Liver (tissue), 9 donors: ENCODE measurements around the gene EIF4G2. TPM values are rescaled to one million over a fixed set of nuclear protein-coding genes. Genes with fewer than 3 reads are reported as not detected.
"Not testable (repeated sequence)": the region's sequence is repeated elsewhere in the genome, so short reads cannot be mapped to it uniquely, and the experiment has no call there.

Experiments used
- DNase-seq: peaks from one replicate; pipeline ENCODE4 v3.0.0-alpha.2; 2017; ENCODE audit warnings: low spot score
- H3K27ac ChIP-seq, 2 donors: one replicate each; pipeline ENCODE4 v1.7.0; 2013; ENCODE audit warnings: inconsistent platforms in 2 of 2, low read length in 2 of 2, control low read depth in 1 of 2, low read depth in 1 of 2, mild to moderate bottlenecking in 1 of 2
- H3K27me3 ChIP-seq, 4 donors: one replicate each; pipeline versions ENCODE4 v1.6.1 to v1.7.0; 2013; ENCODE audit warnings: low read length in 3 of 4, inconsistent platforms in 1 of 4, mild to moderate bottlenecking in 1 of 4, moderate library complexity in 1 of 4; ENCODE audit not compliant: control insufficient read depth in 4 of 4, insufficient read depth in 4 of 4
- H3K36me3 ChIP-seq, 4 donors: one replicate each; pipeline versions ENCODE4 v1.6.1 to v1.7.0; 2013; ENCODE audit warnings: low read length in 3 of 4, mild to moderate bottlenecking in 3 of 4, low read depth in 1 of 4, moderate library complexity in 1 of 4; ENCODE audit not compliant: control insufficient read depth in 4 of 4, insufficient read depth in 3 of 4
- H3K4me1 ChIP-seq, 4 donors: one replicate each; pipeline versions ENCODE4 v1.6.1 to v1.7.0; 2013; ENCODE audit warnings: low read length in 3 of 4, mild to moderate bottlenecking in 3 of 4, moderate library complexity in 1 of 4; ENCODE audit not compliant: control insufficient read depth in 4 of 4, insufficient read depth in 4 of 4
- H3K4me3 ChIP-seq, 3 donors: one replicate each; pipeline versions ENCODE4 v1.6.1 to v1.7.0; 2013; ENCODE audit warnings: low read length in 3 of 3, control low read depth in 1 of 3, low read depth in 1 of 3, mild to moderate bottlenecking in 1 of 3
- H3K9ac ChIP-seq, 2 donors: one replicate each; pipeline ENCODE4 v1.7.0; 2013; ENCODE audit warnings: low read length in 2 of 2, mild to moderate bottlenecking in 2 of 2, moderate library complexity in 2 of 2, control low read depth in 1 of 2, low read depth in 1 of 2
- H3K9me3 ChIP-seq, 4 donors: one replicate each; pipeline versions ENCODE4 v1.6.1 to v1.7.0; 2013; ENCODE audit warnings: low read length in 3 of 4; ENCODE audit not compliant: control insufficient read depth in 4 of 4
- EGR1 ChIP-seq, 2 donors: IDR thresholded peaks; 2 replicates each; pipeline ENCODE4 v1.6.1; 2016 to 2018; ENCODE audit warnings: antibody characterized with exemption in 2 of 2, low read depth in 2 of 2
- FOXA1 ChIP-seq: IDR thresholded peaks from 2 replicates; pipeline ENCODE4 v1.6.1; 2016; ENCODE audit warnings: antibody characterized with exemption
- FOXA2 ChIP-seq: IDR thresholded peaks from 2 replicates; pipeline ENCODE4 v1.6.1; 2016; ENCODE audit warnings: antibody characterized with exemption
- GABPA ChIP-seq, 2 donors: IDR thresholded peaks in 1 of 2; conservative IDR thresholded peaks in 1 of 2; 2 replicates each; pipeline ENCODE4 v1.6.1; 2016; ENCODE audit warnings: antibody characterized with exemption in 2 of 2, mild to moderate bottlenecking in 1 of 2, moderate library complexity in 1 of 2
- HNF4A ChIP-seq, 2 donors: conservative IDR thresholded peaks; 2 replicates each; pipeline ENCODE4 v1.6.1; 2016; ENCODE audit warnings: antibody characterized with exemption in 2 of 2, mild to moderate bottlenecking in 2 of 2
- HNF4G ChIP-seq: IDR thresholded peaks from 2 replicates; pipeline ENCODE4 v1.6.1; 2016; ENCODE audit warnings: antibody characterized with exemption
- JUND ChIP-seq, 2 donors: IDR thresholded peaks; 2 replicates each; pipeline ENCODE4 v1.6.1; 2016; ENCODE audit warnings: antibody characterized with exemption in 2 of 2
- NR2F2 ChIP-seq: IDR thresholded peaks from 2 replicates; pipeline ENCODE4 v1.6.1; 2016; ENCODE audit warnings: antibody characterized with exemption
- RAD21 ChIP-seq, 2 donors: IDR thresholded peaks; 2 replicates each; pipeline ENCODE4 v1.6.1; 2016; ENCODE audit warnings: antibody characterized with exemption in 2 of 2, mild to moderate bottlenecking in 2 of 2
- RXRA ChIP-seq, 2 donors: IDR thresholded peaks; 2 replicates each; pipeline ENCODE4 v1.6.1; 2017 to 2018; ENCODE audit warnings: antibody characterized with exemption in 2 of 2, mild to moderate bottlenecking in 1 of 2
- TAF1 ChIP-seq: conservative IDR thresholded peaks from 2 replicates; pipeline ENCODE4 v1.6.1; 2016; ENCODE audit warnings: antibody characterized with exemption, mild to moderate bottlenecking
- YY1 ChIP-seq: IDR thresholded peaks from 2 replicates; pipeline ENCODE4 v1.6.1; 2016; ENCODE audit warnings: antibody characterized with exemption, mild to moderate bottlenecking
- WGBS: extraction: QIAGEN DNeasy Blood & Tissue Kit; methylation state at CpG from one replicate; pipeline ENCODE4 v1.1.7; 2013; 5-methylcytosine and 5-hydroxymethylcytosine counted together
- polyA plus RNA-seq, 2 donors: library from polyadenylated mRNA; stranded (reverse) in 1 of 2; unstranded in 1 of 2; fragments of 200-250 nt in 1 of 2; fragments of >200 nt in 1 of 2; fragmentation: Nextera tagmentation in 1 of 2; extraction: Ambion mirVana in 1 of 2; gene quantifications; one replicate each; pipeline versions ENCODE4 v1.2.1 to v1.2.3, GENCODE V29; 2013 to 2015
- total RNA-seq, 2 donors: library from RNA; depleted of rRNA; stranded (reverse); fragments of >200 nt; gene quantifications; one replicate each; pipeline ENCODE4 v1.2.3, GENCODE V29; 2014
- TF ChIP-seq, protein P1 (sequence below): IDR thresholded peaks from 2 replicates; pipeline ENCODE4 v1.6.1; 2016; ENCODE audit warnings: antibody characterized with exemption
- TF ChIP-seq, protein P2 (sequence below): IDR thresholded peaks from 2 replicates; pipeline ENCODE4 v1.6.1; 2016; ENCODE audit warnings: antibody characterized with exemption
- TF ChIP-seq, protein P3 (sequence below): IDR thresholded peaks from 2 replicates; pipeline ENCODE4 v1.6.1; 2016; ENCODE audit warnings: antibody characterized with exemption, mild to moderate bottlenecking
- TF ChIP-seq, protein P4 (sequence below): fragments of 150-350 bp; IDR thresholded peaks from 2 replicates; pipeline ENCODE4 v1.5.1; 2017; ENCODE audit warnings: improper control_type of control experiment, low read depth, low read length; ENCODE audit not compliant: missing input control
- donor health status: healthy.
- donor health status: healthy.
- donor health status: healthy.
- donor health status: healthy.
- donor health status: healthy.

The EIF4G2 gene
- total and polyA plus RNA-seq, 4 donors, result 126 to 268 (median 209) TPM

DNA sequence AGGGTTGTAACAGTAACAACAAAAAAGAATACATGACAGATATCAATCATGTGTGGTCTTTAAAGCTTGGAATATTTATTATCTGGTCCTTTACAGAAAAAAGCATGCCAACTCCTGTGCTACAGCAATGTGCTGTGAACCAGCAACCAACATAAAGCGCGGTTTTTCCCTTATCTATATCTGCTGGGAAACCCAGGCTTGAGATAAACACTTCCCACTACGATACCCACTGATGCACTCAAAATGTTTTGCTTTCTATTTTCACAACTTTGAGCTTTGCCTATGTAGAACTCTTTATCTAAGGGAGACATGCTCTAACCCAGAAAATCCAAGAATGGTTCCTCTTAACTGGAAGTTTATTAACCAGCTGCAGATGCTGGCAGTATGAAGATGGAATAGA, 30.2 kb upstream of the EIF4G2 start (continued):
- no peak for TF ChIP-seq NR2F2
- TF ChIP-seq, protein P1, sequence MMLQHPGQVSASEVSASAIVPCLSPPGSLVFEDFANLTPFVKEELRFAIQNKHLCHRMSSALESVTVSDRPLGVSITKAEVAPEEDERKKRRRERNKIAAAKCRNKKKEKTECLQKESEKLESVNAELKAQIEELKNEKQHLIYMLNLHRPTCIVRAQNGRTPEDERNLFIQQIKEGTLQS, result no peak
- no peak for TF ChIP-seq FOXA1
- no peak for TF ChIP-seq TAF1
- TF ChIP-seq HNF4G, result no peak
- no peak for TF ChIP-seq RAD21 (IDR thresholded peaks at IDR 0.05)
- no peak for TF ChIP-seq RXRA (IDR thresholded peaks at IDR 0.05)

DNA sequence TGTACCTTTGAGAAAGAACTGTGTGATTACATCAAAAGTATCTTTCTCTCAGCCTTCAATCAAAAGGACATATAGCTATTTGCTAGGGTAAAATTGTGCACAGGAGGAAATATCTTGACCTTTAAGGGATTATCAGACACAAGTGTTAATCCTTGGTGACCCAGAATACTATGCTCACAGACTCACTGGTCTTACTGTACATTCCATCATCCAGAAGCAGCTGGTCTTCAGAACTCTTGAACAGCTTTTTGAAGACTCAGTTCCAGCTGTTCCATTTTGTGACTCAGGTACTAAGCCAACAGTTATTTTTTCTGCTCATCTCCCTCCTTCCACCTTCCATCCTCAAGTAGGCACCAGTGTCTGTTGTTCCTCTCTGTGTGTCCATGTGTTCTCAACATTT, 29.4 kb upstream of the EIF4G2 start:
- H3K9ac ChIP-seq, result no peak overlapping the region
- TF ChIP-seq HNF4A (conservative IDR thresholded peaks at IDR 0.05) (no peak), TAF1 (no peak), RAD21 (IDR thresholded peaks at IDR 0.05) (no peak), YY1 (no peak), EGR1 (IDR thresholded peaks at IDR 0.05; ENCODE audit: low read depth in 2 of 2) (no peak), RXRA (IDR thresholded peaks at IDR 0.05) (no peak), HNF4G (no peak), NR2F2 (no peak), JUND (IDR thresholded peaks at IDR 0.05) (no peak), GABPA (IDR thresholded peaks at IDR 0.05 in 1 of 2, conservative IDR thresholded peaks at IDR 0.05 in 1 of 2) (no peak), FOXA2 (no peak), FOXA1 (no peak)
- TF ChIP-seq, protein P2, sequence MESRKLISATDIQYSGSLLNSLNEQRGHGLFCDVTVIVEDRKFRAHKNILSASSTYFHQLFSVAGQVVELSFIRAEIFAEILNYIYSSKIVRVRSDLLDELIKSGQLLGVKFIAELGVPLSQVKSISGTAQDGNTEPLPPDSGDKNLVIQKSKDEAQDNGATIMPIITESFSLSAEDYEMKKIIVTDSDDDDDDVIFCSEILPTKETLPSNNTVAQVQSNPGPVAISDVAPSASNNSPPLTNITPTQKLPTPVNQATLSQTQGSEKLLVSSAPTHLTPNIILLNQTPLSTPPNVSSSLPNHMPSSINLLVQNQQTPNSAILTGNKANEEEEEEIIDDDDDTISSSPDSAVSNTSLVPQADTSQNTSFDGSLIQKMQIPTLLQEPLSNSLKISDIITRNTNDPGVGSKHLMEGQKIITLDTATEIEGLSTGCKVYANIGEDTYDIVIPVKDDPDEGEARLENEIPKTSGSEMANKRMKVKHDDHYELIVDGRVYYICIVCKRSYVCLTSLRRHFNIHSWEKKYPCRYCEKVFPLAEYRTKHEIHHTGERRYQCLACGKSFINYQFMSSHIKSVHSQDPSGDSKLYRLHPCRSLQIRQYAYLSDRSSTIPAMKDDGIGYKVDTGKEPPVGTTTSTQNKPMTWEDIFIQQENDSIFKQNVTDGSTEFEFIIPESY, result no peak
- TF ChIP-seq, protein P3, sequence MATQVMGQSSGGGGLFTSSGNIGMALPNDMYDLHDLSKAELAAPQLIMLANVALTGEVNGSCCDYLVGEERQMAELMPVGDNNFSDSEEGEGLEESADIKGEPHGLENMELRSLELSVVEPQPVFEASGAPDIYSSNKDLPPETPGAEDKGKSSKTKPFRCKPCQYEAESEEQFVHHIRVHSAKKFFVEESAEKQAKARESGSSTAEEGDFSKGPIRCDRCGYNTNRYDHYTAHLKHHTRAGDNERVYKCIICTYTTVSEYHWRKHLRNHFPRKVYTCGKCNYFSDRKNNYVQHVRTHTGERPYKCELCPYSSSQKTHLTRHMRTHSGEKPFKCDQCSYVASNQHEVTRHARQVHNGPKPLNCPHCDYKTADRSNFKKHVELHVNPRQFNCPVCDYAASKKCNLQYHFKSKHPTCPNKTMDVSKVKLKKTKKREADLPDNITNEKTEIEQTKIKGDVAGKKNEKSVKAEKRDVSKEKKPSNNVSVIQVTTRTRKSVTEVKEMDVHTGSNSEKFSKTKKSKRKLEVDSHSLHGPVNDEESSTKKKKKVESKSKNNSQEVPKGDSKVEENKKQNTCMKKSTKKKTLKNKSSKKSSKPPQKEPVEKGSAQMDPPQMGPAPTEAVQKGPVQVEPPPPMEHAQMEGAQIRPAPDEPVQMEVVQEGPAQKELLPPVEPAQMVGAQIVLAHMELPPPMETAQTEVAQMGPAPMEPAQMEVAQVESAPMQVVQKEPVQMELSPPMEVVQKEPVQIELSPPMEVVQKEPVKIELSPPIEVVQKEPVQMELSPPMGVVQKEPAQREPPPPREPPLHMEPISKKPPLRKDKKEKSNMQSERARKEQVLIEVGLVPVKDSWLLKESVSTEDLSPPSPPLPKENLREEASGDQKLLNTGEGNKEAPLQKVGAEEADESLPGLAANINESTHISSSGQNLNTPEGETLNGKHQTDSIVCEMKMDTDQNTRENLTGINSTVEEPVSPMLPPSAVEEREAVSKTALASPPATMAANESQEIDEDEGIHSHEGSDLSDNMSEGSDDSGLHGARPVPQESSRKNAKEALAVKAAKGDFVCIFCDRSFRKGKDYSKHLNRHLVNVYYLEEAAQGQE, result no peak
- TF ChIP-seq, protein P4, sequence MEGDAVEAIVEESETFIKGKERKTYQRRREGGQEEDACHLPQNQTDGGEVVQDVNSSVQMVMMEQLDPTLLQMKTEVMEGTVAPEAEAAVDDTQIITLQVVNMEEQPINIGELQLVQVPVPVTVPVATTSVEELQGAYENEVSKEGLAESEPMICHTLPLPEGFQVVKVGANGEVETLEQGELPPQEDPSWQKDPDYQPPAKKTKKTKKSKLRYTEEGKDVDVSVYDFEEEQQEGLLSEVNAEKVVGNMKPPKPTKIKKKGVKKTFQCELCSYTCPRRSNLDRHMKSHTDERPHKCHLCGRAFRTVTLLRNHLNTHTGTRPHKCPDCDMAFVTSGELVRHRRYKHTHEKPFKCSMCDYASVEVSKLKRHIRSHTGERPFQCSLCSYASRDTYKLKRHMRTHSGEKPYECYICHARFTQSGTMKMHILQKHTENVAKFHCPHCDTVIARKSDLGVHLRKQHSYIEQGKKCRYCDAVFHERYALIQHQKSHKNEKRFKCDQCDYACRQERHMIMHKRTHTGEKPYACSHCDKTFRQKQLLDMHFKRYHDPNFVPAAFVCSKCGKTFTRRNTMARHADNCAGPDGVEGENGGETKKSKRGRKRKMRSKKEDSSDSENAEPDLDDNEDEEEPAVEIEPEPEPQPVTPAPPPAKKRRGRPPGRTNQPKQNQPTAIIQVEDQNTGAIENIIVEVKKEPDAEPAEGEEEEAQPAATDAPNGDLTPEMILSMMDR, result no peak
- peaks cover 0 to 1% (median 0%) of the 10 kb centered on the region in 4 donors for H3K4me1 ChIP-seq
- no peaks in the 10 kb centered on the region for H3K9me3 ChIP-seq
- no peaks in the 10 kb centered on the region for H3K36me3 ChIP-seq
- DNase-seq, result no peak
- H3K27ac ChIP-seq, result no peak overlapping the region
- no peak overlapping the region for H3K4me3 ChIP-seq
- no peaks in the 10 kb centered on the region for H3K27me3 ChIP-seq

DNA sequence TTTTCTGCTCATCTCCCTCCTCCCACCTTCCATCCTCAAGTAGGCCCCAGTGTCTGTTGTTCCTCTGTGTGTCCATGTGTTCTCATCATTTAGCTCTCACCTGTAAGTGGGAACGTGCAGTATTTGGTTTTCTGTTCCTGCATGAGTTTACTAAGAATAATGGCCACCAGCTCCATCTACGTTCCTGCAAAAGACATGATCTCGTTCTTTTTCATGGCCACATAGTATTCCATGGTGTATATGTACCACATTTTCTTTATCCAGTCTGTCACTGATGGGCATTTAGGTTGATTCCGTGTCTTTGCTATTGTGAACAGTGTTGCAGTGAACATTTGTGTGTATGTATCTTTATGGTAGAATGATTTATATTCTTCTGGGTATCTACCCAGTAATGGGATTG, 28.2 kb upstream of the EIF4G2 start:
- H3K36me3 ChIP-seq, H3K27ac ChIP-seq, DNase-seq, H3K27me3 ChIP-seq, H3K9me3 ChIP-seq, H3K9ac ChIP-seq, H3K4me1 ChIP-seq, H3K4me3 ChIP-seq: not testable (repeated sequence)
- WGBS, result 91% methylated on average over 4 of the region's 4 CpGs
